Bronchial epithelial cell (primary cell): ENCODE results near the gene TLCD3B. TPM values are rescaled to one million over a fixed set of nuclear protein-coding genes. Genes with fewer than 3 reads are reported as not detected.

Experiments used
- DNase-seq: peaks from one replicate; pipeline ENCODE4 v3.0.0-alpha.2; 2010; ENCODE audit warnings: low read depth
- FAIRE-seq: peaks from 2 replicates; lab custom pipeline; 2011; peaks lifted over from hg19 to GRCh38; lab: Jason Lieb, UNC
- H3K27me3 ChIP-seq: 2 replicates; pipeline ENCODE4 v1.5.1; 2011; ENCODE audit warnings: low read length; ENCODE audit not compliant: control insufficient read depth, insufficient read depth
- H3K36me3 ChIP-seq: 2 replicates; pipeline ENCODE4 v1.5.1; 2011; ENCODE audit warnings: low read length; ENCODE audit not compliant: control insufficient read depth, insufficient read depth
- H3K4me3 ChIP-seq: 2 replicates; pipeline ENCODE4 v1.5.1; 2011; ENCODE audit warnings: mild to moderate bottlenecking, low read depth, low read length, control low read depth
- CTCF ChIP-seq: IDR thresholded peaks from 2 replicates; pipeline ENCODE4 v1.5.1; 2011; ENCODE audit warnings: mild to moderate bottlenecking, moderate library complexity, low read length, control low read depth, inconsistent platforms; ENCODE audit not compliant: insufficient read depth, severe bottlenecking
- total RNA-seq: library from RNA; depleted of rRNA; stranded (reverse); fragments of >200 nt; gene quantifications from 2 replicates; pipeline ENCODE4 v1.2.1, GENCODE V29; 2014

The TLCD3B gene
- total RNA-seq, 1 donor from 2014 or later, result not detected

- H3K36me3 ChIP-seq, result peaks cover 35% of the 10 kb centered on the region
- DNase-seq (no peak), FAIRE-seq (no peak)
- no peaks in the 10 kb centered on the region for H3K27me3 ChIP-seq
- no peak for TF ChIP-seq CTCF
- no peak overlapping the region for H3K4me3 ChIP-seq
Observed at GRCh38 chr16:29978564-29979270, 52.4 kb downstream of the TLCD3B start.

GRCh38 chr16:29978081-29978480 is 53.0 kb downstream of the TLCD3B start:
- no peak for FAIRE-seq
- DNase-seq, result no peak
- no peak overlapping the region for H3K4me3 ChIP-seq
- H3K27me3 ChIP-seq, result no peaks in the 10 kb centered on the region
- H3K36me3 ChIP-seq, result peaks cover 30% of the 10 kb centered on the region
- no peak for TF ChIP-seq CTCF

- H3K27me3 ChIP-seq, result no peaks in the 10 kb centered on the region
- no peak for FAIRE-seq
- DNase-seq, result no peak
- no peak overlapping the region for H3K4me3 ChIP-seq
- no peak for TF ChIP-seq CTCF
- peaks cover 25% of the 10 kb centered on the region for H3K36me3 ChIP-seq
Observed at GRCh38 chr16:29977063-29977825, 53.8 kb downstream of the TLCD3B start.

- Histone ChIP-seq H3K36me3 (peaks cover 22% of the 10 kb centered on the region), H3K27me3 (no peaks in the 10 kb centered on the region), H3K4me3 (no peak overlapping the region)
- FAIRE-seq (no peak), DNase-seq (no peak)
- TF ChIP-seq CTCF, result no peak
Observed at GRCh38 chr16:29975811-29976511, 55.1 kb downstream of the TLCD3B start.

- Histone ChIP-seq H3K4me3 (peak overlapping the region; percentile 96), H3K27me3 (no peaks in the 10 kb centered on the region), H3K36me3 (peaks cover 21% of the 10 kb centered on the region)
- no peak for TF ChIP-seq CTCF
- FAIRE-seq, result no peak
- no peak for DNase-seq
Observed at GRCh38 chr16:29975134-29975538, 55.9 kb downstream of the TLCD3B start.

Other genes starting within 250 kb of the TLCD3B start
- 11.3 and 12.0 TPM in 2 replicates for gene KIF22, start 240.5 kb downstream of the TLCD3B start, total RNA-seq
- gene MAZ, start 224.7 kb downstream of the TLCD3B start, total RNA-seq, result 125 and 168 TPM in 2 replicates
- gene PRRT2, start 219.1 kb downstream of the TLCD3B start, total RNA-seq, result not detected in 2 replicates
- gene PAGR1, start 215.1 kb downstream of the TLCD3B start, total RNA-seq, result 15.2 and 24.7 TPM in 2 replicates
- gene MVP, start 210.8 kb downstream of the TLCD3B start, total RNA-seq, result 87.1 and 118 TPM in 2 replicates
- gene CDIPT, start 168.0 kb downstream of the TLCD3B start, total RNA-seq, result 46.1 and 53.2 TPM in 2 replicates
- gene SEZ6L2, start 131.7 kb downstream of the TLCD3B start, total RNA-seq, result 1.8 and 2.9 TPM in 2 replicates
- 1.2 and 2.4 TPM in 2 replicates for gene ASPHD1, start 130.8 kb downstream of the TLCD3B start, total RNA-seq
- gene KCTD13, start 105.0 kb downstream of the TLCD3B start, total RNA-seq, result 8.2 and 12.2 TPM in 2 replicates
- gene TMEM219, start 69.2 kb downstream of the TLCD3B start, total RNA-seq, result 49.8 and 66.1 TPM in 2 replicates
- 24.7 and 28.7 TPM in 2 replicates for gene TAOK2, start 57.4 kb downstream of the TLCD3B start, total RNA-seq
- gene HIRIP3, start 35.7 kb downstream of the TLCD3B start, total RNA-seq, result 6.0 and 6.8 TPM in 2 replicates
- 15.1 and 22.6 TPM in 2 replicates for gene INO80E, start 35.0 kb downstream of the TLCD3B start, total RNA-seq
- gene DOC2A, start 20.2 kb downstream of the TLCD3B start, total RNA-seq, result not detected in 2 replicates
- gene C16orf92, start 8.1 kb downstream of the TLCD3B start, total RNA-seq, result not detected in 2 replicates
- 496 and 527 TPM in 2 replicates for gene ALDOA, start 34.5 kb upstream of the TLCD3B start, total RNA-seq
- 249 and 310 TPM in 2 replicates for gene PPP4C, start 44.7 kb upstream of the TLCD3B start, total RNA-seq
- gene TBX6, start 60.7 kb upstream of the TLCD3B start, total RNA-seq, result 0.26 and 0.90 TPM in 2 replicates
- 3.7 and 7.4 TPM in 2 replicates for gene YPEL3, start 64.9 kb upstream of the TLCD3B start, total RNA-seq
- 7.1 and 20.7 TPM in 2 replicates for gene GDPD3, start 82.3 kb upstream of the TLCD3B start, total RNA-seq
- gene MAPK3, start 91.9 kb upstream of the TLCD3B start, total RNA-seq, result 7.4 and 13.4 TPM in 2 replicates
- 0.79 and 1.5 TPM in 2 replicates for gene CORO1A, start 152.3 kb upstream of the TLCD3B start, total RNA-seq
- gene BOLA2B, start 162.4 kb upstream of the TLCD3B start, total RNA-seq, result 45.7 and 235 TPM in 2 replicates
- gene SLX1A, start 162.6 kb upstream of the TLCD3B start, total RNA-seq, result 24.5 and 24.6 TPM in 2 replicates
- 0.26 and 3.3 TPM in 2 replicates for gene SULT1A3, start 168.0 kb upstream of the TLCD3B start, total RNA-seq
- gene NPIPB13, start 217.2 kb upstream of the TLCD3B start, total RNA-seq, result 0.64 and 1.1 TPM in 2 replicates